GM18502 (cell line): ENCODE results near the gene PCDHGA8.
"Not testable (repeated sequence)": the region's sequence is repeated elsewhere in the genome, so short reads cannot be mapped to it uniquely, and the experiment has no call there.

Source experiments
- ATAC-seq: cut with Tn5 transposase; IDR thresholded peaks from one replicate; pipeline ENCODE4 v1.9.1; 2021; ENCODE audit warnings: mild to moderate bottlenecking; ENCODE audit not compliant: unreplicated experiment, poor library complexity

Gene PCDHGA8

GRCh38 chr5:141369994-141370848 is 22.2 kb upstream of the PCDHGA8 start, which contains the start of gene PCDHGB3:
PCDHGB3 (plus strand) TSS chr5:141370242; CDS start chr5:141370395, 153 bp downstream.
- peak; percentile 61 for ATAC-seq

- ATAC-seq: no peak
Measured at GRCh38 chr5:141371572-141372475, 20.6 kb upstream of the PCDHGA8 start.

GRCh38 chr5:141373673-141374317 is 18.6 kb upstream of the PCDHGA8 start, which contains the start of gene PCDHGA6:
PCDHGA6 (plus strand) TSS chr5:141373891; CDS start chr5:141374084, 193 bp downstream.
- no peak for ATAC-seq

DNA sequence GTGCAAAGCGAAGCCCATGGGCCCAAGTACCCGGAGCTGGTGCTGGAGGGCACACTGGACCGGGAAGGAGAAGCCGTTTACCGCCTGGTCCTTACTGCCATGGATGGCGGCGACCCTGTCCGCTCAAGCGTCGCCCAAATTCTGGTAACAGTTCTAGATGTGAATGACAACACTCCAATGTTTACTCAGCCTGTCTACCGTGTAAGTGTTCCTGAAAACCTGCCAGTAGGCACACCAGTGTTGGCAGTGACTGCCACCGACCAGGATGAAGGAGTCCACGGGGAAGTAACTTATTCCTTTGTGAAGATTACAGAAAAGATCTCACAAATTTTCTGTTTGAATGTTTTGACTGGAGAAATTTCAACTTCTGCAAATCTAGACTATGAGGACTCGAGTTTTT is 17.8 kb upstream of the PCDHGA8 start:
- ATAC-seq: no peak

- not testable (repeated sequence) for ATAC-seq
Measured at GRCh38 chr5:141375444-141376155, 16.8 kb upstream of the PCDHGA8 start.

DNA sequence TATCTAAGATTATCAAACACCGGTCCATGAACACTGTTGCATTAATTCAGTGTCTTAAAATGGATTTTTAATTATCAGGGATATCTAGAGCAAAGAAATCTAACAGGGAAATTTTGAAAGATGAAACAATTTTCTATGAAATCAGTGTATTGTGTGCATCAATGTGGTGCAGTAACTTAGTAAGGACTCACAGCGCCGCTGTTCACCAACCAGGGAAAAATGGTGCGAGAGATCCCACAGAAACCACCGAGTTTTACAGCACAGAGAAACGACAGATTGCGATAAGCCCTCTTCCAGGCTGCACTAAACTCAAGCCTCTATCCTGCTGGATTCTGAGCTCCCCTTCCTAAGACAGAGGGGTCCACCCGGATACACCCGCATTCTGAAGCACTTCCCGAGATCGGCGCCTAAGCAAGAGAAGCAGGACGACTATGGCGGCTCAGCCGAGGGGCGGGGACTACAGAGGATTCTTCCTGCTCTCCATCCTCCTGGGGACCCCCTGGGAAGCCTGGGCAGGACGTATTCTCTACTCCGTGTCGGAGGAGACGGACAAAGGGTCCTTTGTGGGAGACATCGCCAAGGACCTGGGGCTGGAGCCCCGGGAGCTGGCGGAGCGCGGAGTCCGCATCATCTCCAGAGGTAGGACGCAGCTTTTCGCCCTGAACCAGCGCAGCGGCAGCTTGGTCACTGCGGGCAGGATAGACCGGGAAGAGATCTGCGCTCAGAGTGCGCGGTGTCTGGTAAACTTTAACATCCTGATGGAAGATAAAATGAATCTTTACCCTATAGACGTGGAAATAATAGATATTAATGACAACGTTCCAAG is 9.8 kb upstream of the PCDHGA8 start, which contains the start of gene PCDHGA7:
Gene PCDHGA7, plus strand, starts transcription at position 274 of the 826 bp plus-strand sequence. Its CDS starts 158 bp downstream, at position 432.
- ATAC-seq: no peak

GRCh38 chr5:141383345-141383744 is 9.1 kb upstream of the PCDHGA8 start:
- ATAC-seq: no peak

GRCh38 chr5:141384471-141385267 is 7.8 kb upstream of the PCDHGA8 start:
- ATAC-seq: no peak

DNA sequence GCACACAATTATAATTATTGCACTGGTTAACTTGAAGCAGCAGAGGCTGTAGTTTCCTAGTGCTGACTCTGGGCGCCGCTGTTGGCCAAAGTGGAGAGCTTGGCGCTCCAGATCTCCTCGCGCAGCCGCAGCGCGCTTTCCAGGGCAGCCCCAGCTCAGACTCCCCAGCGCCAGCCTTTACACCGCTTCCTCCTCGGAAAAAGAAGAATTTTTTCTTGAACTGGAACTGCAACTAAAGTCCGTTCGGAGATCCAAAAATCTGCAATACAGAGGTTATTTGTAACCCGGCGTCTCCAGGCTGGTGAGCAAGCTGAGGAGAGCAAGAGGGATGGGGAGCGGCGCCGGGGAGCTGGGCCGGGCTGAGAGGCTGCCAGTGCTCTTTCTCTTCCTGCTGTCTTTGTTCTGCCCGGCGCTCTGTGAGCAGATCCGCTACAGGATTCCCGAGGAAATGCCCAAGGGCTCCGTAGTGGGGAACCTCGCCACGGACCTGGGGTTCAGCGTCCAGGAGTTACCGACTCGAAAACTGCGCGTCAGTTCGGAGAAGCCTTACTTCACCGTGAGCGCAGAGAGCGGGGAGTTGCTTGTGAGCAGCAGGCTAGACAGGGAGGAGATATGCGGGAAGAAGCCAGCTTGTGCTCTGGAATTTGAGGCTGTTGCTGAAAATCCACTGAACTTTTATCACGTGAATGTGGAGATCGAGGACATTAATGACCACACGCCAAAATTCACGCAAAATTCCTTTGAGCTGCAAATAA is 4.7 kb upstream of the PCDHGA8 start, which contains the start of gene PCDHGB4:
Gene PCDHGB4, plus strand, starts transcription at position 142 of the 755 bp plus-strand sequence. Its CDS starts 187 bp downstream, at position 329.
- ATAC-seq: peak; percentile 97

GRCh38 chr5:141388661-141389060 is 3.8 kb upstream of the PCDHGA8 start:
- no peak for ATAC-seq

DNA sequence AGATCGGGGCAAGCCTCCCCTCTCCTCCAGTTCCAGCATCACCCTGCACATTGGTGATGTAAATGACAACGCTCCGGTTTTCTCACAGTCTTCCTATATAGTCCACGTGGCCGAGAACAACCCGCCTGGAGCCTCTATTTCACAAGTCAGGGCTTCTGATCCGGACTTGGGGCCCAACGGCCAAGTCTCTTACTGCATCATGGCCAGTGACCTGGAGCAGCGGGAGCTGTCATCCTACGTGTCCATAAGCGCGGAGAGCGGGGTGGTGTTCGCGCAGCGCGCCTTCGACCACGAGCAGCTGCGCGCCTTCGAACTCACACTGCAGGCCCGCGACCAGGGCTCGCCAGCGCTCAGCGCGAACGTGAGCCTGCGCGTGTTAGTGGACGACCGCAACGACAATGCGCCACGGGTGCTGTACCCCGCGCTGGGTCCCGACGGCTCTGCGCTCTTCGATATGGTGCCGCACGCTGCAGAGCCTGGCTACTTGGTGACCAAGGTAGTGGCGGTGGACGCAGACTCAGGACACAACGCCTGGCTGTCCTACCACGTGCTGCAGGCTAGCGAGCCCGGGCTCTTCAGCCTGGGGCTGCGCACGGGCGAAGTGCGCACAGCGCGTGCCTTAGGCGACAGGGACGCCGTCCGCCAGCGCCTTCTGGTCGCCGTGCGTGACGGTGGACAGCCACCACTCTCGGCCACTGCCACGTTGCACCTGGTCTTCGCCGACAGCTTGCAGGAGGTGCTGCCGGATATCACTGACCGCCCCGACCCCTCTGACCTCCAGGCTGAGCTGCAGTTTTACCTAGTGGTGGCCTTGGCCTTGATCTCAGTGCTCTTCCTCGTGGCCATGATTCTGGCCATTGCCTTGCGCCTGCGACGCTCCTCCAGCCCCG is 3.0 kb upstream of the PCDHGA8 start:
- ATAC-seq: no peak

DNA sequence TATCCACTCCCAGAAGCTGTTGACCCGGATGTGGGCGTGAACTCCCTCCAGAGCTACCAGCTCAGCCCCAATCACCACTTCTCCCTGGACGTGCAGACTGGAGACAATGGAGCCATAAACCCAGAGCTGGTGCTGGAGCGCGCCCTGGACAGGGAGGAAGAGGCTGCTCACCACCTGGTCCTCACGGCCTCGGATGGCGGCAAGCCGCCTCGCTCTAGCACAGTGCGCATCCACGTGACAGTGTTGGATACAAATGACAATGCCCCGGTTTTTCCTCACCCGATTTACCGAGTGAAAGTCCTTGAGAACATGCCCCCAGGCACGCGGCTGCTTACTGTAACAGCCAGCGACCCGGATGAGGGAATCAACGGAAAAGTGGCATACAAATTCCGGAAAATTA is 834 bp downstream of the PCDHGA8 start:
- ATAC-seq: no peak

DNA sequence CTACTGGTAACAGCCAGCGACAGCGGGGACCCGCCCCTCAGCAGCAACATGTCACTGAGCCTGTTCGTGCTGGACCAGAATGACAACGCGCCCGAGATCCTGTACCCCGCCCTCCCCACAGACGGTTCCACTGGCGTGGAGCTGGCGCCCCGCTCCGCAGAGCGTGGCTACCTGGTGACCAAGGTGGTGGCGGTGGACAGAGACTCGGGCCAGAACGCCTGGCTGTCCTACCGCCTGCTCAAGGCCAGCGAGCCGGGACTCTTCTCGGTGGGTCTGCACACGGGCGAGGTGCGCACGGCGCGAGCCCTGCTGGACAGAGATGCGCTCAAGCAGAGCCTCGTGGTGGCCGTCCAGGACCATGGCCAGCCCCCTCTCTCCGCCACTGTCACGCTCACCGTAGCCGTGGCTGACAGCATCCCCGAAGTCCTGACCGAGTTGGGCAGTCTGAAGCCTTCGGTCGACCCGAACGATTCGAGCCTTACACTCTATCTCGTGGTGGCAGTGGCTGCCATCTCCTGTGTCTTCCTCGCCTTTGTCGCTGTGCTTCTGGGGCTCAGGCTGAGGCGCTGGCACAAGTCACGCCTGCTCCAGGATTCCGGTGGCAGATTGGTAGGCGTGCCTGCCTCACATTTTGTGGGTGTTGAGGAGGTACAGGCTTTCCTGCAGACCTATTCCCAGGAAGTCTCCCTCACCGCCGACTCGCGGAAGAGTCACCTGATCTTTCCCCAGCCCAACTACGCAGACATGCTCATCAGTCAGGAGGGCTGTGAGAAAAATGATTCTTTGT is 2.2 kb downstream of the PCDHGA8 start:
- not testable (repeated sequence) for ATAC-seq

DNA sequence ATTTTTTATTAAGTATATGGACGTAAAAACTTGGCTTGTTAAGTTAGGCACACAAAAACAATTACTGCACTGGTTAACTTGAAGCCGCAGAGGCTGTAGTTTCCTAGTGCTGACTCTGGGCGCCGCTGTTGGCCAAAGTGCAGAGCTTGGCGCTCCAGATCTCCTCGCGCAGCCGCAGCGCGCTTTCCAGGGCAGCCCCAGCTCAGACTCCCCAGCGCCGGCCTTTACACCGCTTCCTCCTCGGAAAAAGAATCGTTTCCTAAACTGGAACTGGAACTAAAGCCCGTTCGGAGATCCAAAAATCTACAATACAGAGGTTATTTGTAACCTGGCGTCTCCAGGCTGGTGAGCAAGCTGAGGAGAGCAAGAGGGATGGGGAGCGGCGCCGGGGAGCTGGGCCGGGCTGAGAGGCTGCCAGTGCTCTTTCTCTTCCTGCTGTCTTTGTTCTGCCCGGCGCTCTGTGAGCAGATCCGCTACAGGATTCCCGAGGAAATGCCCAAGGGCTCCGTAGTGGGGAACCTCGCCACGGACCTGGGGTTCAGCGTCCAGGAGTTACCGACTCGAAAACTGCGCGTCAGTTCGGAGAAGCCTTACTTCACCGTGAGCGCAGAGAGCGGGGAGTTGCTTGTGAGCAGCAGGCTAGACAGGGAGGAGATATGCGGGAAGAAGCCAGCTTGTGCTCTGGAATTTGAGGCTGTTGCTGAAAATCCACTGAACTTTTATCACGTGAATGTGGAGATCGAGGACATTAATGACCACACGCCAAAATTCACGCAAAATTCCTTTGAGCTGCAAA is 5.5 kb downstream of the PCDHGA8 start, which contains the start of gene PCDHGB5:
Gene PCDHGB5, plus strand, starts transcription at position 192 of the 796 bp plus-strand sequence. Its CDS starts 181 bp downstream, at position 373.
- peak; percentile 99 for ATAC-seq
